Sciatic nerve (tissue), 2 donors: ENCODE measurements around the gene KRTAP5-4. TPM values are rescaled to one million over a fixed set of nuclear protein-coding genes. Genes with fewer than 3 reads are reported as not detected.
A peak's percentile ranks its signal among the peaks of the same experiment; 100 is the strongest.
"Not testable (repeated sequence)": the region's sequence is repeated elsewhere in the genome, so short reads cannot be mapped to it uniquely, and the experiment has no call there.

Experiments used
- ATAC-seq: fragments of 200-7000 bp; cut with Tn5 transposase; one replicate; pipeline ENCODE4 v1.9.1; 2020; ENCODE audit warnings: mild to moderate bottlenecking, moderate library complexity
- DNase-seq: peaks from one replicate; pipeline ENCODE4 v3.0.0-alpha.2; 2020; ENCODE audit warnings: low spot score
- intact Hi-C: fragments of 100-400 bp; cut with DNase I; formaldehyde crosslinking; loops from one replicate; pipeline ENCODE4 v1.14.2; 2022
- total RNA-seq: library from RNA; stranded (reverse); fragmentation: NEBNext Ultra II Directional; extraction: Animal tissue kit (Norgen Biotek cat#: 25700); gene quantifications from one replicate; pipeline ENCODE4 v1.2.1, GENCODE V29; 2021
- donor health status: DM: no; HTN: no; CAD: no.
- donor health status: DM: no; HTN: no; CAD: no.

Gene KRTAP5-4
- total RNA-seq, 1 donor from 2014 or later, result not detected

GRCh38 chr11:1589191-1589963 lies 32.6 kb downstream of the KRTAP5-4 start:
- intact Hi-C loops, result loop anchor here (10.0 kb wide), 1 partner anchor 385 kb away; no protein-coding TSS in a partner anchor
- not testable (repeated sequence) for ATAC-seq, DNase-seq

- intact Hi-C loops, result loop anchor here (10.0 kb wide), 1 partner anchor 382 kb away; no protein-coding TSS in a partner anchor
- ATAC-seq, result no peak
- DNase-seq, result no peak
Observed at GRCh38 chr11:1586699-1587098, 35.2 kb downstream of the KRTAP5-4 start.

- not testable (repeated sequence) for DNase-seq, ATAC-seq
- intact Hi-C loops, result loop anchor here (10.0 kb wide), 1 partner anchor 380 kb away; no protein-coding TSS in a partner anchor
Observed at GRCh38 chr11:1584661-1585370, 37.1 kb downstream of the KRTAP5-4 start, which contains the start of gene KRTAP5-1. Gene KRTAP5-1 (minus strand): TSS chr11:1585283. CDS start chr11:1585249, 34 bp downstream.

- not testable (repeated sequence) for ATAC-seq, DNase-seq
- intact Hi-C loops, result loop anchor here (10.0 kb wide), 1 partner anchor 378 kb away; no protein-coding TSS in a partner anchor
Observed at GRCh38 chr11:1582909-1583308, 39.0 kb downstream of the KRTAP5-4 start.

GRCh38 chr11:1581976-1582375 lies 40.0 kb downstream of the KRTAP5-4 start:
- intact Hi-C loops, result loop anchor here (10.0 kb wide), 1 partner anchor 377 kb away; no protein-coding TSS in a partner anchor
- DNase-seq, result no peak
- no peak for ATAC-seq

- ATAC-seq, result no peak
- no peak for DNase-seq
- intact Hi-C loops, result no loop called here
Observed at GRCh38 chr11:1576825-1577224, 45.1 kb downstream of the KRTAP5-4 start.

- ATAC-seq, DNase-seq: not testable (repeated sequence)
- intact Hi-C loops, result loop anchor here (2.0 kb wide), 1 partner anchor 29 kb away; no protein-coding TSS in a partner anchor
Observed at GRCh38 chr11:1575756-1576155, 46.2 kb downstream of the KRTAP5-4 start.

GRCh38 chr11:1574933-1575242 lies 47.0 kb downstream of the KRTAP5-4 start:
- intact Hi-C loops, result loop anchor here (2.0 kb wide), 1 partner anchor 28 kb away; no protein-coding TSS in a partner anchor
- DNase-seq (no peak), ATAC-seq (no peak)

GRCh38 chr11:1574238-1574932 lies 47.6 kb downstream of the KRTAP5-4 start:
- ATAC-seq (peak; percentile 29), DNase-seq (peak; percentile 69)
- intact Hi-C loops, result loop anchor here (2.0 kb wide), 1 partner anchor 28 kb away; no protein-coding TSS in a partner anchor

GRCh38 chr11:1573903-1574237 lies 48.1 kb downstream of the KRTAP5-4 start:
- ATAC-seq (peak; percentile 18), DNase-seq (peak; percentile 63)
- intact Hi-C loops, result loop anchor here (2.0 kb wide), 1 partner anchor 27 kb away; no protein-coding TSS in a partner anchor

- ATAC-seq (peak; percentile 18), DNase-seq (peak; percentile 64)
- intact Hi-C loops, result no loop called here
Observed at GRCh38 chr11:1573077-1573902, 48.6 kb downstream of the KRTAP5-4 start.

GRCh38 chr11:1572197-1573076 lies 49.5 kb downstream of the KRTAP5-4 start, which contains the start of gene DUSP8:
Gene DUSP8 (minus strand): TSS chr11:1572271. CDS start chr11:1565826, 6,445 bp downstream.
- ATAC-seq (peak; percentile 81), DNase-seq (peak; percentile 96)
- intact Hi-C loops, result no loop called here

GRCh38 chr11:1571760-1572196 lies 50.2 kb downstream of the KRTAP5-4 start:
- DNase-seq (no peak), ATAC-seq (no peak)
- intact Hi-C loops, result no loop called here
